ENCODE measurements around the gene CNOT6L.

CNOT6L gene

GRCh38 chr4:77711469-77711868, 107.7 kb downstream of the CNOT6L start:
- no peak for TF ChIP-seq CTCF (IDR thresholded peaks at IDR 0.05; ENCODE audit: borderline replicate concordance, control extremely low read depth, extremely low read depth, insufficient read depth, missing control alignments)
- no peak for DNase-seq (ENCODE audit: low spot score)
- in situ Hi-C loops (cut with MboI; ENCODE audit: low sequenced_read_pairs, unreplicated experiment) = no loop called here

GRCh38 chr4:77710684-77711083, 108.5 kb downstream of the CNOT6L start:
- no peak for TF ChIP-seq CTCF (IDR thresholded peaks at IDR 0.05; ENCODE audit: borderline replicate concordance, control extremely low read depth, extremely low read depth, insufficient read depth, missing control alignments)
- in situ Hi-C loops (cut with MboI; ENCODE audit: low sequenced_read_pairs, unreplicated experiment) = no loop called here
- no peak for DNase-seq (ENCODE audit: low spot score)

- TF ChIP-seq CTCF (IDR thresholded peaks at IDR 0.05; ENCODE audit: borderline replicate concordance, control extremely low read depth, extremely low read depth, insufficient read depth, missing control alignments) = no peak
- in situ Hi-C loops (cut with MboI; ENCODE audit: low sequenced_read_pairs, unreplicated experiment) = no loop called here
- DNase-seq (ENCODE audit: low spot score) = no peak
Observed at GRCh38 chr4:77710059-77710458, 109.1 kb downstream of the CNOT6L start.

GRCh38 chr4:77706717-77707116, 112.5 kb downstream of the CNOT6L start:
- no peak for DNase-seq (ENCODE audit: low spot score)
- in situ Hi-C loops (cut with MboI; ENCODE audit: low sequenced_read_pairs, unreplicated experiment) = no loop called here
- TF ChIP-seq CTCF (IDR thresholded peaks at IDR 0.05; ENCODE audit: borderline replicate concordance, control extremely low read depth, extremely low read depth, insufficient read depth, missing control alignments) = no peak

- no peak for DNase-seq (ENCODE audit: low spot score)
- no peak for TF ChIP-seq CTCF (IDR thresholded peaks at IDR 0.05; ENCODE audit: borderline replicate concordance, control extremely low read depth, extremely low read depth, insufficient read depth, missing control alignments)
- in situ Hi-C loops (cut with MboI; ENCODE audit: low sequenced_read_pairs, unreplicated experiment) = no loop called here
Observed at GRCh38 chr4:77703666-77704065, 115.5 kb downstream of the CNOT6L start.

GRCh38 chr4:77701121-77701520, 118.0 kb downstream of the CNOT6L start:
- in situ Hi-C loops (cut with MboI; ENCODE audit: low sequenced_read_pairs, unreplicated experiment) = no loop called here
- no peak for DNase-seq (ENCODE audit: low spot score)
- no peak for TF ChIP-seq CTCF (IDR thresholded peaks at IDR 0.05; ENCODE audit: borderline replicate concordance, control extremely low read depth, extremely low read depth, insufficient read depth, missing control alignments)

- in situ Hi-C loops (cut with MboI; ENCODE audit: low sequenced_read_pairs, unreplicated experiment) = no loop called here
- DNase-seq (ENCODE audit: low spot score) = no peak
- no peak for TF ChIP-seq CTCF (IDR thresholded peaks at IDR 0.05; ENCODE audit: borderline replicate concordance, control extremely low read depth, extremely low read depth, insufficient read depth, missing control alignments)
Observed at GRCh38 chr4:77699731-77700210, 119.4 kb downstream of the CNOT6L start.

Measured in GM13976 (cell line).